Anterior cingulate cortex (tissue), 58 donors: Measurements from ENCODE around the gene MMEL1.
"Not testable (repeated sequence)": the region's sequence is repeated elsewhere in the genome, so short reads cannot be mapped to it uniquely, and the experiment has no call there.

Experiments
- DNase-seq, 58 donors: peaks; one replicate each; lab custom pipeline; 2025; lab: John Stamatoyannopoulos, UW

MMEL1 gene

DNA sequence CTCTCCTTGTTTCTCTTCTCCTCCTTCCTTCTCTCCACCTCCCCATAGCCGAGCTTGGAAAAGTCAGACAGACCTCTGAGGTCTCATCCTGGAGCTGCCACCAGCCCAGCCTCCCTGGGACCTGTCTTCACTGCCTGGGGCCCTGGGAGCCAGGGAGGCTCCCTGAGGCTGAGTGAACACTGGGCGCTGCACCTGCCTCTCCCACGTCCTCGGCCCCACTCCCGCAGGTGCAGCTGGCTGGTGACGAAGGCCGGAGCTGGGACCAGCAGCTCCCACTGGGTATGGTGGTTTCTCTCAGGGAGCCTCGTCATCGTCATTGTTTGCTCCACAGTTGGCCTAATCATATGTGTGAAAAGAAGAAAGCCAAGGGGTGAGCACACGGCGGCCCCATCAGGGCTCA, 71.4 kb downstream of the MMEL1 start:
- no peak for DNase-seq

DNA sequence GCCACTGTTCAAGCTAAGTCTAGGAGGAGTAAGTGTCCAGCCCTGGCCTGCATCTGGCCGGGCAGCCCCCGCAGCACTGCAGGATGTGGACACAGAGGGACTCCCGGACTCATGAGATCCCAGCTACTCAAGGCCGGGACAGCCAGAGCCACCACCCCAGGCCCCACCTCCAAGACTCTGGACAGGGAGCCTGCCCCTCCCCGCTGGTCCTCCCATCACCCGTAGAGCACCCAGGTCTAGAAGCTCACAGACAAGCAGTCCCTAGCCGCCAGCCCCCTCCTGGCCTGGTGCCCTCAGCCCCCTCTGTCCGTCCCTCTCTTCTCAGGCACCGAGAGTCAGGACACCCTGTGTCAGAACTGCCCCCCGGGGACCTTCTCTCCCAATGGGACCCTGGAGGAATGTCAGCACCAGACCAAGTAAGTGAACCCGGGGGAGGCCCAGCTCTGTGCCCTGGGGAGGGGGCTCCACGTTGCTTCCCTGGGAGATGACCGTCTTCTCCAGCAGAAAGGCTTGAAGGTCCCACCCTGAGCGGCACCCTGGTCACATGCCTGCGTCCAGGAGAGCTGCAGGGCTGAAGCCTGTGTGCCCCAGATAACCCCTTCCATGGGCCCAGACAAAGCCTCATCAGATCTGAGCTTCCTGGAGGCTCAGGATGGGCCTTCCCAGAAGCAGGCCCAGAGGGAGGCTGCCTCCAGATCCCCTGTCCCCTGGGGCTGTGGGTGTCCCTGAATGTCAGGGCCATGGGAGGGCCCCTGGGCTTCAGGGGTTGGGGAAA, 72.3 kb downstream of the MMEL1 start:
- no peak for DNase-seq

DNA sequence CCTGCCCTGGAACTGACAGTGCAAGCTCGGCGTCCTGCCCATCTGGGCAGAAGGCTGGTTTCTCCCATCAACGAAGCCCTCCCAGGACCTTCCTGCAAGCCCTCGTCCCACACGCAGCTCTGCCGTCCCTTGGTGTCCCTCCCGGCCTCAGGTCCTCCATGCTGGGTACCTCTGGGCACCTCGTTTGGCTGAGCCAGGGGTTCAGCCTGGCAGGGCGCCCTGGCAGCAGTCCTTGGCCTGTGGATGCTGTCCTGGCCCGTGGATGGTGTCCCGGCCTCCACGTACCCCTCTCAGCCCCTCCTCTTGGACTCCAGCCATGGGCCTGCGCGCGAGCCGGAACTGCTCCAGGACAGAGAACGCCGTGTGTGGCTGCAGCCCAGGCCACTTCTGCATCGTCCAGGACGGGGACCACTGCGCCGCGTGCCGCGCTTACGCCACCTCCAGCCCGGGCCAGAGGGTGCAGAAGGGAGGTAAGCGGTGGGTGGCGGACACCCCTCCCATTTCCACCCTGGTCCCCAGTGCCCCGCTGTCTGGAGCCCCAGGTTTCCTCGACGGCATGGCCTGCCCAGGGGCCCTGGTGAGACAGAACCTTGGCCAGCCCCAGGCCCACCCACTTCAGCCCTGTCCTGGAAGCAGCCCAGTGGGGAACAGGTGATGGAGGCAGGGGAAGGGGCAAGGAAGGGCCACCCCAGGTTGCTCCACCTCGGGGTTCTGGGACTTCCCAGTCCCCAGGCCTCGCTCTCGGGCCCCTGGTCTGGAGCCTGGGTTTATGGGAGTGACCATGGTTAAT, 73.1 kb downstream of the MMEL1 start:
- DNase-seq, result no peak

DNA sequence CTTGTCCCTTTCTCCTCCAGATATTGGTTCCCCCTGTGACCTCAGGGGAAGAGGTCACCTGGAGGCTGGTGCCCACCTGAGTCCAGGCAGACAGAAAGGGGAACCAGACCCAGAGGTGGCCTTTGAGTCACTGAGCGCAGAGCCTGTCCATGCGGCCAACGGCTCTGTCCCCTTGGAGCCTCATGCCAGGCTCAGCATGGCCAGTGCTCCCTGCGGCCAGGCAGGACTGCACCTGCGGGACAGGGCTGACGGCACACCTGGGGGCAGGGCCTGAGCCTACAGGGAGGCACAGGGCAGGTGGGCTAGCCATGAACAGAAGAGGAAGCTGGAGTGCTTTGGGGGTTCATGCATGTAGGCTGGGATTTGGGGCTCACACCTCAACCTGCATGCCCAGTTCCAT, 74.0 kb downstream of the MMEL1 start:
- DNase-seq, result no peak

DNA sequence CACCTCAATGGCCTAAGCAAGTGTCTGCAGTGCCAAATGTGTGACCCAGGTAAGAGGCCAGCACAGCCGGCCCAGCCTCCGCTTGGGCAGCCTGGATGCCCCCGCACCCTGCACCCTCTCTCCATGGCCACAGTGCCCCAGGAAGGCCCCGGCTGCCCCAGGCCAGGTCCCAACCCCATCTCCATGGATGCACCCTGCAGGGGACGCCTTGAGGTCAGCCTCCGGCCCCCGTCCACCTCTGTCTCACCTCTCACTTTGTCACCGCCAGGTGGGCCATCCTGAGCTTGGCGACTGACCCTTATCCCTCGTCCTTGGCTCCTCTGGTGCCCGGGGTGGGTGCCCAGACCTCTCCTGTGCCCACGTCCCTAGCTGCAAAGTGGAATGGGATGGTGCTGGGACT, 74.4 kb downstream of the MMEL1 start:
- DNase-seq, result no peak

DNA sequence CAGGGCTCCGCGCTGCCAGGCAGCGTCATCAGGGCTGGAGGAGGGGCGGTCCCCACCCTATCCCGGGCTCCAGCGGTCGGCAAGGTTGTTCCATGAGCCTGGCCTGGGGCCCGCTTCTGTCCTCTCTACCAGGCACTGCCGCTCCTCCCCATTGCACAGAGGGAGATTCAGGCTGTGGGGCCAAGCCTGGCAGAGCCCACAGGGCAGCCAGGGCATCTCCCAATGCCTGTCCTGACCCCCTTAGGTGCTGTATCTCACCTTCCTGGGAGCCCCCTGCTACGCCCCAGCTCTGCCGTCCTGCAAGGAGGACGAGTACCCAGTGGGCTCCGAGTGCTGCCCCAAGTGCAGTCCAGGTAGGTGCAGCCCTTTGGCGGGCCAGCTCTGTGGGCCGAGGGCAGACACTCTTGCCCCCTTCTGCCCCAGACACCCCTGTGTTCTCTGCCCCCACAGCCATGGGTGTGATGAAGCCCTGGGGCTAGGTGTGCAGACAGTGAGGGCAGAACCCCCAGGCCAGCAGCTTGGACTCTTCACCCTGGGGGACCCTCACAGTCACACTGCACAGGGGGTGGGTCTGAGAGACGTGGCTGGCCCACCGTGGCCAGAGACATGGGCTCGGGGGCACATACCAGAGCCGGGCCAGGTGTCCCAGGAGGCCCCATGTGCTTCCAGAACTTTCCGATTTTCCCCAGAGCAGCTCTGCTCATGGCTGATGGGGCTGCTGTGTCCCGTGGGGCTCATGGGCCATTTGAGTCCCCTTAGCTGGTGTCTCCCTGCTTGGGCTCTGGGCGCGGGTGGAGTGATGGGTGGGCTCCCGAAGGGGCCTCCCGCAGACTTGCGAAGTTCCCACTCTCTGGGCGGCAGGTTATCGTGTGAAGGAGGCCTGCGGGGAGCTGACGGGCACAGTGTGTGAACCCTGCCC, 75.1 kb downstream of the MMEL1 start:
- no peak for DNase-seq

DNA sequence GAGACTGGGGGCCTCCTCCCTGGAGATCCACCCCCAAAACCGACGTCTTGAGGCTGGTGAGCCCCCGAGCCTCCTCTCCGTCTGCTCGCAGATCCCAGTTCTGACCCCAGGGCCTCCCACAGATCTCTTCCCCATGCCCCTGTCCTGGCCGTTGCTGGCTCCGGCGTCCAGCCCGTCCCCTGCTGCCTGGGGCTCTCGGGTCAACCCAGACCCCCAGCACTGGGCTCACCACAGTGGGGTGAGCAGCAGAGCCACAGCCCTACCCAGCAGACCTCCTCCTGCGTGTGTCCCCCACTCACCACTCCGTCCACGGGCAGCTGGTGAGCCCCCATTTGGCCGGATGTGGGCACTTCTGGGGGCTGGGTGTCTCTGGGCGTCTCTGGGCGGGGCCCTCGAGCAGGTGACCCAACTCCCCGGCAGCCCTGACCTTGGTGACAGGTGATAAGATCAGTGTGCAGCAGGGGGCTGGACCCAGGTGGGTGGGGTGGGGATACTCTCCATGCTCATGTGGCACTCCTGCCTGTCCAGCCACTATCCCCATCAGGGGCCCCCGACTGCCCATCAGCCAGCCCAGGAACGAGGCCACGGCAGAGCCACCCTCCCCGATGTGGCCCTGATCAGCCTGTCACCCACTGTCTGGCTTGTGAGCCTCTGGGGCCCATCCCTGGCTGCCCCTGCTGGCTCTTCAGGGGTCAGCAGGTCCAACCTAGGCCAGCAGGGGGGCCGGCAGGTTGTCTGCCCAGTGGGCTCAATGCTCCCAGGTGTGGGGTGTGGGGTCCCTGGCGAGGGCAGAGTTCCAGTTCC, 75.9 kb downstream of the MMEL1 start:
- DNase-seq, result peak in 1 of 58 donors; percentile 18

DNA sequence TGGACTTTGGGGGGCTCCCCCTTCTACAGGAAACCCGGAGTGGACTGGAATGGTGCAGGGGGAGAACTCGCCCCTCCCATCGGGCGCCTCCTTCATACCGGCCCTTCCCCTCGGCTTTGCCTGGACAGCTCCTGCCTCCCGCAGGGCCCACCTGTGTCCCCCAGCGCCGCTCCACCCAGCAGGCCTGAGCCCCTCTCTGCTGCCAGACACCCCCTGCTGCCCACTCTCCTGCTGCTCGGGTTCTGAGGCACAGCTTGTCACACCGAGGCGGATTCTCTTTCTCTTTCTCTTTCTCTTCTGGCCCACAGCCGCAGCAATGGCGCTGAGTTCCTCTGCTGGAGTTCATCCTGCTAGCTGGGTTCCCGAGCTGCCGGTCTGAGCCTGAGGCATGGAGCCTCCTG, 76.5 kb downstream of the MMEL1 start, which contains the start of gene TNFRSF14:
TNFRSF14 (plus strand) TSS at position 95 of the 401 bp plus-strand sequence; CDS start at position 389, 294 bp downstream.
- DNase-seq, result peak in 22 of 58 donors; percentile 14 to 53 (median 32)

DNA sequence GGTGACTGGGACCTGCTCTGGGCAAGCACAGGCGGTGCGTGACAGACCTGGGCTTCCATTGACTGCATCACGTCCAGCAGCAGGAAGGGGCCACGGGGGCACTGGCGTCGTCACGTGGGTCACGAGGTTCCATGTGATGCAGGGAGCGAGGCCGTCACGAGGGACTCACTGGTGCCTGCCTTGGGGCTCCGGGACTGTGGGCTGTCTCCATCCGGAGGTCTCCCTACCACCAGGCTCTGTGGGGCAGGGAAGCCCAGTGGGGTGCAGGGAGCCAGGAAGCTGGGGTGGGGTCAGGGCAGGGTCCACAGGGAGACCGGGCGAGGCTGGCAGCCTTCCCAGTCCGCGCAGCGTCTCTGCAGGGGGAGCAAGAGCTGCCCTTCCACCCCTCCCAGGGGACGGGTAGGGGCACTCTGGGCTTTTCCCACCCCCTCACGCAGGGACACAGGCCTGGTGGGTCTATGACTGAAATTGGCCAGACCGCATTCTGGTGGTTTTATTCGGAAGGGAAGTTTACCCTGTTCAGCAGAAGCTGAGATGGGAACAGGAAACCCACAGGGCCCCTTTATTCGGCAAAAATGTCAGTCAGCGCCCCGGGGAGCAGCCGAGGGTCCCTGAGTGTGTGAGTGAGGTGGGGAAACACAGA, 77.1 kb downstream of the MMEL1 start:
- peak in 12 of 58 donors; percentile 17 to 62 (median 42) for DNase-seq

DNA sequence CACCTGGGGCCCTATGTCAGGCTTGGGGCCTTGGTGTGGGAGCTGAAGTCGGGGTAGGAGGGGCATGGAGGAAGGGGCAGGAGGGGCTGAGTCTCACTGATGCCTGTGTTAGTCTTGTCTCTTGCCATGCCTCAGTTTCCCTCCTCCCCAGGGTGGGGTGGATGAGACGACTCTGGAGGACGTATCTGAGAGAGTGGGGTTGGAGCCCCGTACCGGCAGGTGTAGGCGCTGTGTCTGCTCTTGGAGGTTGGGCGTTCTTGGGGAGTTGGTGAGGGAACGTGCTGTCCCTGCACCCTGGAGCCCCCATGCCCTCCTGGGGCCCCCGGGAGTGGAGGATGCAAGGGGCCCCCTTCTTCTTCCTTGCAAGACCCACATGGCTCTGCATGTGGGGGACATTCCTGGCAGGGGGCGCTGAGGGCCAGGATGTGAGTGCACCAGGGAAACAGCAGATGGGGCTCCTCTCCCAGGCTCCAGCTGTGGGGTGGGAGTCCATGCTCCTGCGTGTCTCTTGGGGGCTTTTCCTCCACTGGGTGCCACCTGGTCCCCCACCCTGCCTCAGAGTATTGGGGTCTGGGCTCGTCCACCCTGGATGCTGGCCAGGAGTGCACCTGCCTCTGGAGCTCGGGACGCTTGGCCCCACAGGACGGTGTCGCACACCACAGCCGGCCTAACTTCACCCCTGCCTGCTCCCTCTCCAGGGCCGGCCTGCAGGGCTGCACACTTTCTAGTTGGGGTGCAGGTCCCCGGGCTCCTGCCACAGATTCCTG, 78.0 kb downstream of the MMEL1 start:
- peak in 1 of 58 donors; percentile 3 for DNase-seq

DNA sequence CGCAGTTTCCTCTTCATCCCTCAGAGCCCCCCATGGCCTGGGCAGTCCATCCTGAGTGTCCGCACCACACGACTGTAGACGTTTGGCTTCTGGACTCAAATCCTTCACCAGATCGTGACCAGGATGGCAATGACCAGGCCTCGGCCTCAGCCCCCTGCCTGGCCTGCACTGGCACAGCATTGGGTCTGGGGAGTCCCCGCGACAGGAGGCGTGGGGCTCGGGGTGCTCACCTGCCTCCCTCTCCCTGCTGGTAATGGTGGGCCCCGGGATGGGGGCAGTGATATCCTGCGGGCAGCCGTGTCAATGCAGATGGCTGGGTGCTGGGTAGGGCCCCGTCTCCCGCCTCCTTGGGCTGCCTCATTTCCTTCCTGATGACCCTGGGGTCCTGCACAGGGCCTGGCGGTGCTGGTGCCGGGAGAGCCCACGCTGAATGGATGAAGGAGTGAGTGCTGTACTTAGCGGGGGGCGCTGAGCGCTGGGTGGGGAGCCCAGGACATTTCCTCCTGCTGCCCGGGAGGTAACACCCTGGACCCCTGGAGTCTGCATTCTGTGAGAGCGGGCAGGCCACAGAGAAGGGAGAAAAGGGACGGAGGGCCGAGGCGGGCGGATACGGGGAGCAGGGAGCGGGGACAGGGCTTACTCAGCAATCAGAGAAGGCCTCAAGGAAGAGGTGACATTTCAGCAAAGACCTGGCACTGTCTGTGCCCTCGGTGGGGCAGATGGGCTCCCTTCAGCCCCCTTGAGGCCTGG, 78.8 kb downstream of the MMEL1 start:
- no peak for DNase-seq

DNA sequence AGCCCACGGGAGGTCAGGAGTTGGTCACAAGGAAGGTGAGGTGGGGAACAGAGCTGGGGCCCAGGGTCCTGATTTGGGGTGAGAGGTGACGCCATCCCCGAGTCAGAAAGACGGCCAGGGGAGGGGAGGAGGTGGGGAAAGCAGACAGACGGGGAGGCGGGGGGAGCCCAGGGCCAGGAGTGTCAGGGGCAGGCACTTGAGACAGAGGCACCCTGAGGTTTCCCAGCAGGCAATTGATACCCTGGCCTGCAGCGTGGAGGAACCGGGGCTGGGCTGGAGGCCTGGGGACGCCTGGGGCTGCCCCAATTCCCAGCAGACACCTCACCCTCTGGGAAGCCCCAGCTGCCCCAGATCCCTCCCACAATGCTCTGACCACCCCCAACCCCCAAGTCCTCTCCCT, 79.7 kb downstream of the MMEL1 start:
- not testable (repeated sequence) for DNase-seq

DNA sequence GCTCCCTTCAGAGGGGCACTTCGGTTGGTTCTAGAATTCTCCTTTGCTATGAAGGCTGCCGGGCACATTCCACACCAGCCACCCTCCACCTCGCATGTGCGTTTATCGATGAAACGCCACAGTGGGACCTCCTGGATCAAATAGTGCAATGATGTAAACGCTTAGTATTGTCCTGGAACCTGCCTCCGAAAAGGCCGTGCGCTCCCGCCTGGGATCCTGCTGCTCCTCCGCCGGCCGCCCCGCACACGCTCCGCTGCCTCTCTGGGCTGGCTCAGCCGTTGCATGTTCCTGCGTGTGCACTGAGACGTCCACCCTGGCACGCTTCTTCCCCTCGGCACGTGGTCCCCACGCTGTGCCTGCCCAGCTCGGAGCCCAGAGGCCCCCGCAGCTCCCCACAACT, 80.6 kb downstream of the MMEL1 start:
- DNase-seq, result no peak

DNA sequence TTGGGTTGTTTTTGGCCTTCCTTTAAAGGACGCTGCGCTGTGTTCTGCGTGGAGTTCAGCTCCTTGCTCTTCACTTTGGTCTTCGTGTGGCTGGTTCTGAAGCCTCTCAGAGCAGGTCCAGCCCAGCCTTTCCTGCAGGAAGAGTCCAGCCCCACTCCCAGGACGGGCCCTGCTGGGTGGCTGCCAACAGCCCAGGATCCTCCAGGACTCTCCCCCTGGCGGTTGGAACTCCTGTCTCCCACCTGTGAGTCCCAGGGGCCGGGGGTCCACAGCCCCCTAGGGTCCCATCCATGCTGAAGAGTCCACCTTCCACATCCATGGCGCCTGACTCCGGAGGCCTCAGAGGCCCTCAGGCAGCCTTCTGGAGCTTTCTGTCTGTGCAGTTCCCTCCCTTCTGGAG, 81.3 kb downstream of the MMEL1 start:
- not testable (repeated sequence) for DNase-seq

DNA sequence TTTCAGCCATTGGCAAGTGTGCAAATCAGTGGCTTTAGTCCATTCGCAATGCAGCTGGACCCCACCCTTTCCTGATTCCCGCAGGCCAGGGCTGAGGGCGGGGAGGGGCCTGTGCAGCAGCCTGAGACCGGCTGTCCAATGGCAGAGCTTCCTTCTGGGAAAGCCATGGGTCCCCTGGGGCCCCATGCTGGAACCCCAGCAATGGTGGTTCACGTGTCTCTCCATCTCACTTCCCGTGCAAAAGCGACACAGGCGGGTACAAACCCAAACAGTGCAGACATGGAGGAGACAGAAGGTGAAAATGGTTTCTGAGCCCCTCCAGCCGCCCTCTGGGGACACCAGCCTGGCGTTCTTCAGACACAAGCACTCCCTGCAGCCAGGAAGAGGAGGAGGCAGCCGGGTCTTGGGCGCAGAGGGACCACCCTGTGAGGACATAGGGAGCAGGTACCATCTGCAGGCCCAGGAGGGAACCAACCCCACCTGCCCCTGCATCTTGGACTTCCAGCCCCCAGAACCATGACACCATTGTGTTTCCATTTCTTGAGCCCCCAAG, 82.4 kb downstream of the MMEL1 start:
- DNase-seq, result not testable (repeated sequence)

DNA sequence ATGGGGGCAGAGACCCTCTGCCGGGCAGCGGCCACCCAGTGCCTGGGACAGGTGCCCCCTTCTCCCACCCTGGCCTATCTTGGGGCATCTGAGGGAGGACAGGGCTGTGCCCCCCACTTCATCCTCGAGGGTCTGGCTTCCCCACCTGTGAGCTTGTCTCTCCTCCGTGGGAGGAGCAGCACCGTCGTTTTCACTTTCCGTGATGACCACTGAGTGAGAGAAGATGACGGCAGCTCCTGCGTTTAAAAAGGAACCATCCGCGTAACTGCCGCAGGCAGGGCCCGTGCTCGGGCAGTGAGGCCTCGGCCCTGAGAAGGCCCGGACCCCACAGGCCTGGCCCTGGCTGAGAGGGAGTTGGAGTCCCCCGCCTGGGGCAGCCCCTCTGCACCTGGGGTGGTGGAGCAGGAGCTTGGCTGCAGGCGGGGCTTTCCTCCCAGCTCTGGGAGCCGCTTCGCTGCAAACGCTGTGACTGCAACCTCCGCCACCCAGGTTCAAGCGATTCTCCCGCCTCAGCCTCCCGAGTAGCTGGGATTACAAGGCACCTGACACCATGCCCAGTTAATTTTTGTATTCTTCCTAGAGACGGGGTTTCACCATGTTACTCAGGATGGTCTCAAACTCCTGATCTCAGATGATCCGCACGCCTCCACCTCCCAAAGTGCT, 83.3 kb downstream of the MMEL1 start:
- not testable (repeated sequence) for DNase-seq

DNA sequence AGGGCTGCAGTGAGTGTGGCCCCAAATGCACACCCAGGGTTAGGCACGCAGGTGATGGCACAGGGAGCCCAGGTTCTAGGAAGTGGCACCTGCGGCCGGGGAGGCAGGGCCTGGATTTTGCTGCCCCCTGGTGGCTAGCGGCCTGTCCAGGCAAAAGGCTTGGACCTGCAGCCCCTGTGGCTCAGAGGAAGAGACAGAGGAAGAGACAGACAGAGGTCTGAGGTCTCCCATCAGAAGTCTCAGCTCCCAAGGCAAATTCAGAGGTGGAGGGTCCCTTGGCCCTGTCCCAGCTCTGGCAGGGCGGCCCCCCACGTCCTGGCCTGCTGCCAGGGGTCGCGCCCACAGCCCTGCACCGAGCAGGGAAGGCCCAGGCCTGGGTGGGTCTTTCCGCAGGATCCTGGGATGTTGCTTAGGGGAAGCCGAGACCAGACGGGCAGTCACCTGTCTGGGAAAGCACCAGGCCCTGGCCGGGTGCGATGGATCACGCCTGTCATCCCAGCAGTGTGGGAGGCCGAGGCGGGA, 84.7 kb downstream of the MMEL1 start:
- peak in 55 of 58 donors; percentile 37 to 87 (median 67) for DNase-seq
